ENCODE data around the gene LTBP2.
"Not testable (repeated sequence)": the region's sequence is repeated elsewhere in the genome, so short reads cannot be mapped to it uniquely, and the experiment has no call there.

LTBP2 gene

DNA sequence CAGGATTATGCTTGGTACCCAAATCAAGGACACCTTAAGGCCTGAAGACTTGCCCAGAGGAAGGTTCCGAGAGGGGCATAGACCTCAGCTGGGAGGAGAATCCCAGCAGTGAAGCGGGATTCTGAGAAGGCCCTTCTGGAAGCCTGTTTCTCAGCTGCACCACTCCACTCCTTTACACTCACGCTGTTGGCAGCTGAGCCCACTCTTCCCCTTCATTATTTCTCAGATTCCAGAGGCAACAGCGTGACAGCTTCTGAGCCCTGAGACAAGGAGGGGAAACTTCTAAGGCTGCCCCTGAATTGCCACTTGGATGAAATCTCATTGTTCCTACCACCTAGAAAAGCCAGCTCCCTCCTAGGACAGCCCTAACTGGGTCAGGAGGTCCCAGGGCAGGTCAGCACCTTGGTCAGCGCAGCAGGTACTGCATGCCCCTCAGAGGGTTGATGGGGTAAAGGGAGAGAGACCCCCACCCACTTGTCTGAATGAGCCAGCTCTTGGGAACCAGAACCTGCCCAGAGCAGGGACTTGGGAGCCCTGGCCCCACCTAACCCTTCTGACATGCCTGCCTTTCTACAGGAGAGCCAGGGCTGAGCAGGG lies 64.6 kb downstream of the LTBP2 start:
- no peak for DNase-seq

DNA sequence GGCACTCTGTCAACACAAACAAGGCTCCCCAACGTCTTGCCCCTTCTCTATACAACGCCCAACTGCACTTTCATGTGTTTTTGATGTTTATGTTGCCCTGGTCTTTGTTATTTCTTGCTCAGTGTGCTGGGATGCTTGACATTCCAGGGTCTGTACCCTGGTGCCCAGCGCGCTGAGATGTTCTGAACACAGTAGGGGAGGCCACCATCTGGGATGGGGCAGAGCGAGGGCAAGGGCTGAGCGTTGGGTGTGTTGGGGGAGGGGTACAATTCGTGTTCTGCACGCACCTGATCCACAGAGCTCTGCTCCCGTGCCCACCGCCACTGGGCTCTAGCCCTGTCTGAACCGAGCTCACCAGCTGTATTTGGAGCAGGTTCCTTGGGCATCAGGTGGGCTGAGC lies 65.6 kb downstream of the LTBP2 start:
- no peak for DNase-seq

DNA sequence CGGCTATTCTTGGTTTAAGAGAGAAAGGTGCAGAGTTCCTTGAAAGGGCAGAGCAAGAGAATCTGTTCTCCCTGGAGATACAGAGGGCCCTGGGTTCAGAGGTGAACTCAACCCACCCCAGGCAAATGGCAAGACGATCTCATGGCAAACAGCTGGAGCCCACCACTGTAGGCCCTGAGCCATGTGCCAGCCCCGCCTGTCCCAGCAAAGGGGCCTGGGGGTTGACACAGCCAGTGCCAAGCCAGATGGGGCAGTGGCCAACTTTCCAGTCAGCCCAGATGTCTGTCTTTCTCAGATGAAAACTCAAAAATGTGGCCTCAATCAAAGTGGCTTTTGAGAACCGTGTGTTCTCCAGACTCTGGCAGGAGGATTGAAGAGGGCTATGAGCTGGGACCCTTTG lies 66.7 kb downstream of the LTBP2 start:
- no peak for DNase-seq

DNA sequence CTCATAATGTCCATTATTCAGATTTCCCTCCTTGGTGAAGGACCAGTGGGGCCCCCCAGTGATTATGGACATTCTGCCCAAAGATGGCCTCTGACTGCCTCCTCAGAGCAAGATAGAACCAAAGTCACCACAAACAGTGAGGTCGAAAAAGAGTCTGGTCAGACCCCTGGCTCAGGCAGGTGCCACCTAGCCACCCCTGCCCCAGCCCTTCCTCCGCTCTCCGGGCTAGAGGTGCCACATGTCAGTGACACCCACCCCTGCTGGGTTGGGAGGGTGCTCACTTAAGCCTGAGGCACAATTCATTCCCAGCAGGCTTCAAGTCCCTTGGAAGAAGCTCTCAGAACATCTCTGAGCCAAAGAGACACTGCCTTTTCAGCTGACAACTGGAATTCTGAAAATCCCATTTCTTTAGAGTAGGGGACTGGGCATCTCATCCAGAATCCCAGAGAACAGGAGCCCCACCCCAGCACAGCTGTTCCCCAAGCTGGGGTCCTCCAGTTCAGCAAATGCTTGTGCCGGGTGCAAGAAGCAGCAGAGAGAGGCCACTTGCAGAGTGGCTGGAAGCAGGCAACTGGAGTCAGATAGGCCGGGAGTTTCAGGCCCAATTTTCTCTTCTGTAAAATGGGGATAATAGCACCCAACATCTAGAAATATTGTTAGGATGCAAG lies 68.1 kb downstream of the LTBP2 start:
- DNase-seq = no peak

DNA sequence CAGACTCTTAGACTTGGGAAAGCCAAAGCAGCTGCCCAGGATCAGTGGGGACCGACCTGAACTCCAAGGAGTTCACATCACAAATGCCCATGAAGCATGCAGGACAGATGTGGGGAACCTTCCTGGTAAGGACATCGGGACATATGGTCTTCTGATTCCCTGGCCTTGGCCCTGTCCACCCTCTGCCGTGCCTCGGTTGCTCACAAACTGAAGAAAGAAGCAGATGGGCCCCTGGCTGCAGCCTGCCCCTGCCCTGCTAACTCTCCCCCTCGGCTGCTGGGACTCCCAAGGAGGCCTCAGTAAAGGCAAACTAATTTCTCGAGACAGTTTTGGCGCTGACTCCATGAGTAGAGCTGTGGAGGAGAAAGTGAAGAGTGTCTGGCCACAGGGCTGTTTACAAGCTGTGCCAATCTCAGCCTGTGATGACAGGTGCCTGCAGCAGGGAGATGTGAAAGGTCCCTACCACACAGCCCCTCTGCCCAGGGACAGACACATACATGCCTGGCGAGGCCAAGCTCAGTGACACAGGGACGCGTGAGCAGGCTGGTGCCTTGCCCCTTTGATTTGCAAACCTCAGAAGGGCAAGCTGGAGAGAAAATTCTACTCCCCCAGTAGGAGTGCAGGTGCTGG lies 69.9 kb downstream of the LTBP2 start:
- DNase-seq = no peak

DNA sequence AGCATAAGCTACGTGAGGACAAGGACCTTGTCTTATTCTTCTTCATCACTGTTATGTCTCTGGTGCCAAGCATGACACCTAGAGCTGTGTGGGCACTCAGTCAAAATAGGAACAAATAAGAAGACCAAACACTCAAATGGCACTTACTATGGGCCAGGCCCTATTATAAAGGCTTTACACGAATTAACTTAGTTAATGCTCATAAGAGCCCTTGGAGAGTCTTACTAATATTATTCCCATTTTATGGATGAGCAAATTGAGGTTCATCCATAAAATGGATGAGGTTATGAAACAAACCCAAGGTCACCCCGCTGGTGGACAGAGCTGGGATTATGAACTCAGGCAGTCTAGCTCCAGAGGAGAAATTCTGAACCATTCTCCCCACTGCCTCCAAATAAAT lies 70.8 kb downstream of the LTBP2 start:
- no peak for DNase-seq

DNA sequence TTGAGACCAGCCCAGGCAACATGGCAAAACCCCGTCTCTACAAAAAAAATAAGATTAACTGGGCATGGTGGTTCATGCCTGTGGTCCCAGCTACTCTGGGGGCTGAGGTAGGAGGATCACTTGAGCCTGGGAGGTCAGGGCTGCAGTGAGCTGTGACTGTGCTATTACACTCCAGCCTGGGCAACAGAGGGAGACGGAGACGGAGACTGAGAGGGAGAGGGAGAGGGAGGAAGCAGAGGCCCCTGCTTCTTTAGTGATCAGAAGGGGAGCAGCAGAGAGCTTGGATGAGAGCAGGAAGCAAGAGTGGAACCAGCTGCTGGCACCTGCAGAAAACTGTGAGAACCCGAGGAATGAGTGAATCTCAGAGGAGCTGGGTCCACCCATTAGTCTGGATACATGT lies 72.5 kb downstream of the LTBP2 start:
- no peak for DNase-seq

DNA sequence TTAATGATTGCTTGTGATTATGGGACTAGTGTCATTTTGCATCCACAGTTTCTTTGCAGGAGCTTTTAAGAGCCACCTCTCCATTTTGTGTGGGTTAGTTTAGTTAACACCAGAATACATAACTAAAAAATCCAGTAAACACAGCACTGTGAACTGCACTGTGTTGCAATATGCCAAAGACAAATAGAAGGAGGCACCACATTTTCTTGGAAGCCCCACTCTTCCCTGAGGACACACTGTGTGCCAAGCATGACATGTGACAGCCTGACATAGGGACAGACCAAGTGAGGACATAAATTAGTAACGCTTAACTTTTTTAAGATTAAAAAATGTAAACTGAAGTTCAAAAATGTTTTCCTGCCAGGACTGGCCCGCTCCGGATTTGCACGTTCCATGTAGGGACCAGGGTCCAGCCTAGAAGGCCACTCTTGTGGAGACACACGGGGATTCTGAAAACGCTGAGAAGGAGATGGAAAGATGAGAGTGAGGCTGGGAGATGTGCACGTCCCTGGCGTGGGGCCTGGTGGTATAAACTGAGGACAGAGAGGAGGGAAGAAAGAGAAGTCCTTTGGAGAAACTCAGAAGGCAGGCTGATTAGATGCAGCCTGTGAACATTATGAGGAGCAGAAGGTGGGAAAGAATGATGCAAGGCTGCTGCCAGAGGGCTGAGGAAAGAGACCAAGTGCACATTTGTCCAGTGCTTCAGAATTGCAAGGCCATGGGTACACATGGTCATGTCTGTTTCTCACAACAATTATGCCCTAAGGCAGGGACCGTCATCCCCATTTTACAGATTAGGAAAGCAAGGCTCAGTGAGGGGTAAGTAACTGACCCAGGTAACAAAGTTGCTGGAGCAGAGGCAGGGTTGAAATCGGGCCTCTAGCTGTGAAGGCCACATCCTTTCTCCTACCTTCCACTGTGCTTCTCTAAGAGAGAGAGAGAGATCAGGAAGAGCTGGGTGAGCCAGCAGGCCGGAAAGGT lies 73.3 kb downstream of the LTBP2 start:
- DNase-seq = no peak

DNA sequence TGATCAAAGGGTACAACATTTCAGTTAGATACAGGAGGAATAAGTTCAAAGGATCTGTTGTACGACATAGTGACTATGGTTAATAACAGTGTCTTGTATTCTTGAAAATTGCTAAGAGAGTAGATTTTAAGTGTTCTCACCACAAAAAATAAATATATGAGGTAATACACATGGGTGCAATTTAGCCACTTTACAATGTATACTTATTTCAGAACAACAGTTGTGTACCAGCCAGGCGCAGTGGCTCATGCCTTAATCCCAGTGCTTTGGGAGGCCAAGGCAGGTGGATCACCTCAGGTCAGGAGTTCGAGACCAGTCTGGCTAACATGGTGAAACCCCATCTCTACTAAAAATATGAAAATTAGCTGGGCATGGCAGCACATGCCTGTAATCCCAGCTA lies 75.7 kb downstream of the LTBP2 start:
- not testable (repeated sequence) for DNase-seq

DNA sequence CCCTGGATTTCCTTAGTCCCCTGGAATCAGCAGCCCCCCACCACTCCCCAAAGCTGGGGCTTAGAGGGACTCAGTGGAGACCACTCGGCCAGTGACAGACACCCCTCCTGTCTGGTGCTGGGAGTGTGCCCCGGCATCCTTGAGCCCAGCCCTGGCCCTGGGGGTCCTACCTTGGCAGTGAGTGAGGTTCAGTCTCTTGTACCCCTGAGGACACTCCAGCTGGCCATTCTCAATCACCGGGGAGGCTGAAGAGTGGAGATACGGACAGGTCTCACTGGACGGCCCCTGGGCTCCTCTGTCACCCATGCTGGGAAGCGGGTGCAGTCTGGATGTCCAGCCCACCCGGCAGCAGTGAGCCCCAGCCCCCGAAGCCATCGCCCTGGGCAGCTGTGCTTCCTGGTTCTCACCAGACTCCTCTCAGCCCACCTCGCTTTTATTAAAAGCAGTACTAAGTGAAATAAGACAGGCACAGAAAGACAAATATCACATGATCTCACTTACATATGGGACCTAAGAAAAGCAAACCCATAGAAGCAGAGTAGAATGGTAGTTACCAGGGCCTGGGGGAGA lies 76.2 kb downstream of the LTBP2 start:
- DNase-seq = no peak

DNA sequence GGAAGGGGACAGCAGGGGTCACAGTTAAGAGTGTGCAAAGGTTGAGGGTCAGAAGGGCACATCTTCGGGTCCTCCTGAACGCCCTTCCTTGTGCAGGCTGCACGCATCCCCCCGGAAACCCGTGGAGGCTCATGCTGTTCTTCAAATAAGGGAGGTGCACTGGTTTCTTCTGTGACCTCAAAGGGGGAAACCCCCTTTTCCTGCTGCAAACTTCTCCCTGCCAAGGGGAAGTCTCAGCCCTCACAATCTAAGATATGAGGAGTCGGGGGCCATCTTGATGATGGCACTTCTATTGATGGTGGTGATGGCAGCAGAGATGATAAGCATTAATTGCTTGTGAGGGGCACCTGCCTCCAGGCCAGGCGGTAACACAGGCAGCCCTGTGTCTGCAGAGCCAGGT lies 78.5 kb downstream of the LTBP2 start:
- no peak for DNase-seq

DNA sequence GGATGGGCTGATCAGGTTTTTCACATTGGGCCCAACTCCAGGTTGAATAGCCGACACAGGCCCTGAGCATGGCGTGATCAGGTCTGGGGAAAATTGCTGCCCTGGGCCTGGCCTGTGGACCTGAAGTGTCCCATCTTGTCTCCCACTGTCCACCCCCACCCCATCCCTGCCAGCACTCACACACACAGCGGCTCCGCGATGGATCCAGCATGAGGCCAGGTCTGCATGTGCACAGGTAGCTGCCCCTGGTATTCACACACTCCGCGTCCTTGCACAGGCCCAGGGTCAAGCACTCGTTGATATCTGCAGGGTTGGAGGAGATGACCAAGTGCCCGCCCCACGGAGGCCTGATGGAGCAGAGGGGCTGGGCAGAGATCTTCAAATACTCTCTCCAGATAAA lies 79.8 kb downstream of the LTBP2 start:
- no peak for DNase-seq

DNA sequence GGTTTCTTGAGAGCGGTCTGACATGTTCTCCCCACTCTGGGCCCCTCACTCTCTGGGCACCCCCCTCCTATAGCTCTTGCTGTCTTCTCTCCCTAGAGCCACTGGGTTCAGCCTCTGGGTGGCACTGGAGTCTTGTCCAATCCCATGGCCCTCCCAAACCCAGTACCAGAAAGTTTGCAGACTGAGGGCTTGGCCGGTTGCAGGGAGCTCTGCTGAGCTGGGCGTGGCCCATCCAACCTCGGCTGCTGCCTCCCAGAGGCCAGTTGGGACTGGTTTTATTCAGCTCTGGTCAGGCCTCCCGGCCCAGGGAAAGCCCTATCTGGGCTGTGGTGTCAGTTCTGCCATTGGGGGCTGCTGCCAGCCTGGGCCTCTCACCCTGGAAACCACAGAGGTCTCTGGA lies 80.6 kb downstream of the LTBP2 start:
- no peak for DNase-seq

DNA sequence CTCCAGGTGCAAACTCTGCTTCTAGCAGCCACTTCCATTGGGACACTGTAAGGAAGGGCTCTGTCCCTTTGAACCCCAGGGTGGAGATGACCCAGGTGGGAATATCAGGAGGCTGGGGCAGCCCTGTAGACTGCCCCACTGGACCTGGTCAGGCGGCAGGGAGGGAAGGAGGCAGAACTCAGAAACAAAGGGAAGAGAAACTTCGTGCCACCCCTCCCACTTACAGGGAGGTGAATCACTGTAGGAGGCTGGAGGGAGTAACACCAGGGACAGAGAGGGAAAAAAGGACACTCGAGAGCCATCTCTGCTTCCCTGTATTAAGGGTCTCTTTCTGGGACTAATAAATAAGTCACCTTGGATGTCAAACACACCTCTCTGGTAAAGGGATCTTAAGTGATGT lies 81.0 kb downstream of the LTBP2 start:
- no peak for DNase-seq

DNA sequence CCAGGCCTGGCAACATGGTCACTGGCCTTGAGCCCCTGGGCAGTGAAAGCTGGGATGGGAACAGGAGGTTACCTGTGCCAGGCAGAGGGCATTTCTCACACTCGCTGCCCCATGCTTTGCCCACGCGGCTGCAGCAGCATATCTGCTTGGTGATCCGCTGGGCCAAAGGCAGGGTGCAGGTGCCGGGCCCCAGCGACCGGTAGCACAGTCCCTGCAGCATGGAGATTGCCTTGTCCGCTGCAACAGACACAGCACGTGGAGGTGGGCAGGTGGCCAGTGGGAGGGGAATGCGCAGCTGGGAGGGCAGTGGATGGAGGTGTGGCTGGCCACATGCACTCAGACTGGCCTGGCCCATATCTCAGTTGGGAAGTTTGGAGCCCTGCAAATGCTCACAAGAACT lies 83.2 kb downstream of the LTBP2 start:
- DNase-seq = no peak

DNA sequence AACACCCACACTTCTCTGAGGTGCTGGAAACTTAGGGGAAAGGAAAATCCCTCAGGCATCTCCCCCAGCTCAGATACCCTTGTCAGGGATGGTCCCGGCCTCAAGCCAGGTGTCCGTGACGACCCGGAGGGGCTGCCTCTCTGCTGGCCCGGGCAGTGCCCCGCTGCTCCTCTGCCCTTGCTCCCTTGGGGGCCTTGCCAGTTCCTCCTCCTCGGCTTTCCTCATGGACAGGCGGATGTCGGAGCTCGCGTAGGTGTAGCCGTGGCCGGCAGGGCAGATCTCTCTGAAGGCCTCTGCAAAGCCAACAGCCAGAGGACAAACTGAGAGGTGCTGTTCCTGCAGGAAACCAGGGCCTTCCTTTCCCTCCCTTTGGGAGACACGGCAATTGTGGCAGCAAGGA lies 83.6 kb downstream of the LTBP2 start:
- DNase-seq = no peak

DNA sequence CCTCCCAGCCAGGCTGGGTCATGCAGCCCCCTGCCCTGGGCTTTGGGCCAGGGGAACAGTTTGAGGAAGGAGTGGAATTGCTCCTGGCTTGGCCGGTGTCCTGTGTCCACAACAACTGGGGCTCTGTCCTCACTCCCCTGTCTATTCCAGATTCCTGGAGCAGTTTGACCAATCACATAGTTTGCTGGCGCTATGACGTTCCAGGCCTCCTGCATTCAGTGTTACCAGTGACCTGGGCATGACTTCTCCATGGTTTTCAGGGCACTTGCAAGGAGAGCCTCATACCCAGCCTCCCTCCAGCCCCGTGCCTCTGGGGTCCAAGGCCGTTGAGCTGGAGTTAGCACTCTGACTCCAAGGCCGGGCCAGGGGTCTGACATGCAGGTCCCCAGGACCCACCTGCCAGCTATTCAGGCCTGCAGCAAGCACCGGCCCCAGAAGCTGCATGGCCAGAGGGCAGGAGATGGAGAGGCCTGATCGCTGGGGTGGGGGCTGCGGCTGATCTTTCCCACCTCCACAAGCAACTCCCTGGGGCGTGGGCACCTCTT lies 84.2 kb downstream of the LTBP2 start:
- no peak for DNase-seq

DNA sequence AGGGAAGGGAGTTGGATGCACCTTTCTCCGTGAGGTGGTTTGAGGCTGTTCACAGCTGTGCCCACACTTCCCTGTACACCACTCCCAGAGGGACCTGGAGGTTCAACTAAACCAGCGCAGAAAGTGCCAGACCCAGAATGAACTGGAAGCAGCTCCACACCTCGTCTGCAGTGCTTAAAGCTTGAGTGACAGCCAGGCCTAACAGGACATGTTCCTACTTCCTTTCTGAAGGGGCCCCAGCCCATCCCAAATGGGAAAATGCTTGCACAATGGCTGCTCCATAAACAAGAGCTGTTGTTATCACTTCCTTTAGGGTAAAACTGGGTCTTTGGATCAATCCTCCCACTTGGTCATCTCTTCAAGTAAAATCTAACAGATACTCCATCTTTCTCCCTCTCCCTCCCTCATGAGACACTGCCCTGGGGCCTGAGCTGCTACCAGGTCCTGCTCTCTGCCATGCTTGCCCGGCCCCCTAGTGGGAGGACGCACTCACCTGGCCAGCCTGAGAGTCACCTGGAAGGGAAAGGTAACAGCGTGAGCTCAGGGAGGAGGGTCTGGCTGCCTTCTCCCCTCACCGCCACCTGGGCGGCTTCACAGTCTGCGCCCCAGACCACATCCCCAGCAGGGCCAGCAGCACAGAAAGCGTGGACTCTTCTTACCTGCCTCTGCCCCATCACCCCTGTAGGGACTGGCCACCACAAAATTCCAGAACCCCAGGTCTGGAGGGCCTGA lies 85.0 kb downstream of the LTBP2 start:
- DNase-seq = no peak

DNA sequence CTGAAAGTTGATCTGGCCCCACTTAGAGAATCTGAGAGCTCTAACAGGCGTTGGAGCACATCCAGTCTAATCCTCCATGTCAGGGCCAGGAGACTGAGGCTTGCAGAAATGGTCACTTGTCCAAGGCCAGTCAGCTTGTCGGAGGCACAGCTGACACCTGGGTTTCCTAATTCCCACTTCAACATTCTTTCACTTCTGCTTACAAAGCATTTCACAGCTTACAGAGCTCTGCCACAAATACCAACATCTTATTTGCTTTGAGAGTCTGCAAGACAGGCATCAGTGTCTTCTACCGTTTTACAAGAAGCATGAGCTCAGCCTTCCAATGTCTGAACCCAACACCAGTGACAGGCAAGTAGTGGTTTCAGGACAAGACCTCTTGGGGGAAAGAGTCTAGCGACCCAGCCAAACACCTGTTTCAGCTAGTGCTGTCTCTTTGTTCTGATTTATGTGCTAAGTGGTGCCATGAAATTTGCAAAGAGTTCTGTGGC lies 86.6 kb downstream of the LTBP2 start:
- DNase-seq = no peak

DNA sequence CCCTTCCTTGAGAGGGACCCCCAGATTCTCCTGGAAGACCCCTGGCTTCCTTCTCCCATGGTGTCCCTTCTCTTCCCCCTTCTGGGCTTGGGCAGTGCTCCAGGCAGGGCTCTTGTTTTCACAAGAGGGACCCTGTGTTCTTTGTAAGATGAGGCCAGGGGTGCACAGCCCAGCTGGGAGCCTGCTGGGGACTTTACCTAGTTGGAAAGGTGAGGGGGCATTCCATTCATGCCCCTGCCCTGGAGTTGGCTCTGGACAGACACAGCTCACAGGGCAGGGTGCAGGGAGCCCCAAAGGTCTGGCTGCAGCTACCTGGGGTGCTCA lies 87.3 kb downstream of the LTBP2 start:
- DNase-seq = no peak

DNA sequence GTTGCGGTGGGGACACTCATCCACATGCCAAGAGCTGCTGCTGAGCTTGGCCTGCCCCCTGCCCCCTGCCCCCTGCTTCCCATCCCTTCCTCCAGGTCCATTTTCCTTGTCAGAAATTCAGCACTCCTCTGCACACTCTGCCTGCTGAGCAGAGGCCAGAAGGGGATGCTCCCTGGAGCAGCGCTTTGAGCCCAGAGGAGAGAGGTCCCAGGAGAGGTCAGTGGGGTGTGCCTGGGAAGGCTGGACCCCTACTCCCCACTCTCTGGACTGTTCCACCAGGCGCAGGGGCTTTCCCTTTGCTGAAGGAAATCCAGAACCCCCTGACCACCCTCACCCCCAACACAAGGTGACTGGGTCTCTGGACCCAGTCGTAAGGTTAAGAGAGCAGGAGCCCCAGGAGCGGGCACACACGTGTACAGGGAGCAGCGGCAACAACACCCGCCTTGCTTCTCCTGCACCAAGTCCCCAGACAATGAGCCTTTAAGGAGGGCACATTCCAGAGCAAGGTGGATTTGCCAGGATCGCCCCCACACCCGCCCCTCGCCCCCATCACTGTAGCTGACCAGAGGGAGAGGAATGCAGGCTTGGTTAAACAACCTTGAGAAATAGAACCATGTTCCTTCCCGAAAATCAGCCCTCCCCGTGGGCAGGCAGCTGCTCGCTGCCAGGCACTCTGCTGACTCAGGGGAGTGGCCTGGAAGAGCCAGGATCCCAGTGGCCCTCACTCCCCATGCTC lies 87.8 kb downstream of the LTBP2 start:
- DNase-seq = no peak

Data from activated CD4-positive, alpha-beta T cell treated with anti-CD3 and anti-CD28 coated beads, Interleukin-2, amount 50 U/mL, for 48 hours (primary cell).